ENCODE data around the gene PRKCQ. TPM values are rescaled to one million over a fixed set of nuclear protein-coding genes. Genes with fewer than 3 reads are reported as not detected.

Gene PRKCQ
- total RNA-seq, 1 experiment from 2014 or later: 12.1 TPM

- no peaks in the 10 kb centered on the region for H3K27me3 ChIP-seq (ENCODE audit: insufficient read depth, low read length)
Measured at GRCh38 chr10:6532321-6532720, 47.8 kb downstream of the PRKCQ start.

More at GRCh38 chr10:6532321-6532720, 47.8 kb downstream of the PRKCQ start:
- Mint-ChIP-seq H3K27me3 (ENCODE audit: low read depth) (no peaks in the 10 kb centered on the region), H3K4me1 (peaks cover 8 to 16% of the 10 kb centered on the region in 2 experiments), H3K9me3 (no peaks in the 10 kb centered on the region), H3K27ac (no peak overlapping the region), H3K4me3 (no peak overlapping the region), H3K36me3 (ENCODE audit: insufficient read depth in 1 of 3, low read depth in 3 of 3) (no peaks in the 10 kb centered on the region)
- no peak overlapping the region for H2BK12ac ChIP-seq (ENCODE audit: insufficient read length, low read depth, low read length)
- H4K91ac ChIP-seq (ENCODE audit: insufficient read length, low read depth, low read length): no peak overlapping the region
- H3T11ph ChIP-seq (ENCODE audit: low read length): no peak overlapping the region
- no peak overlapping the region for H3K14ac ChIP-seq (ENCODE audit: insufficient read depth, low read length)
- H2AFZ ChIP-seq (ENCODE audit: low read length): no peak overlapping the region
- no peak overlapping the region for H3K4ac ChIP-seq (ENCODE audit: low read depth, low read length)
- no peak overlapping the region for H2AK5ac ChIP-seq (ENCODE audit: insufficient read length, low read length)
- no peak overlapping the region for H3K56ac ChIP-seq (ENCODE audit: insufficient read length, low read depth, low read length)
- no peaks in the 10 kb centered on the region for H3K23me2 ChIP-seq (ENCODE audit: insufficient read length, low read depth, low read length, poor library complexity, severe bottlenecking)
- WGBS (ENCODE audit: extremely low coverage, insufficient read length, low lambda C conversion rate): no CpG with 5 or more reads among the region's 5 CpGs
- H3K79me2 ChIP-seq (ENCODE audit: insufficient read depth, low read length): no peaks in the 10 kb centered on the region
- H2BK20ac ChIP-seq (ENCODE audit: low read depth, low read length, poor library complexity, severe bottlenecking): no peak overlapping the region
- H2BK15ac ChIP-seq (ENCODE audit: low read depth, low read length): no peak overlapping the region
- H3K18ac ChIP-seq (ENCODE audit: insufficient read length, low read depth, low read length): no peak overlapping the region
- no peak for DNase-seq
- H4K20me1 ChIP-seq (ENCODE audit: control insufficient read depth, insufficient read depth, insufficient read length): no peaks in the 10 kb centered on the region
- H3K23ac ChIP-seq (ENCODE audit: insufficient read length, low read depth, low read length): no peak overlapping the region
- H3K9me3 ChIP-seq (ENCODE audit: control insufficient read depth, low read depth, low read length): no peaks in the 10 kb centered on the region
- TF ChIP-seq CTCF (conservative IDR thresholded peaks at IDR 0.05): no peak
- no peak overlapping the region for H3K4me2 ChIP-seq (ENCODE audit: insufficient read depth, insufficient read length, low read length)
- peaks cover 4% of the 10 kb centered on the region; the same call in 1 of the 2 replicates for H3K4me1 ChIP-seq (ENCODE audit: insufficient read depth, low read length)
- H3K27ac ChIP-seq (ENCODE audit: insufficient read length, low read depth, low read length): no peak overlapping the region
- H4K8ac ChIP-seq (replicated peaks; ENCODE audit: insufficient read length, low read depth, low read length): no peak overlapping the region
- no peak overlapping the region for H2BK5ac ChIP-seq (ENCODE audit: insufficient read length, low read length)
- no peaks in the 10 kb centered on the region for H3K79me1 ChIP-seq (ENCODE audit: insufficient read depth, low read depth, low read length, poor library complexity, severe bottlenecking)
- H4K5ac ChIP-seq (ENCODE audit: insufficient read length, low read depth, low read length): no peak overlapping the region
- H2BK120ac ChIP-seq (ENCODE audit: low read depth, low read length, poor library complexity, severe bottlenecking): no peak overlapping the region
- no peak overlapping the region for H3K9ac ChIP-seq (ENCODE audit: extremely low read depth, insufficient read length, low read length)
